K562 (cell line): ENCODE results near the gene PLCB1. TPM values are rescaled to one million over a fixed set of nuclear protein-coding genes. Genes with fewer than 3 reads are reported as not detected.

Source experiments
- polyA plus RNA-seq, 8 experiments: library from polyadenylated mRNA; depleted of rRNA in 4 of 8; stranded (reverse) in 5 of 8; unstranded in 3 of 8; fragments of >200 nt; fragmentation: Nextera tagmentation in 2 of 8; fragmentation: Illumina TruSeq in 1 of 8; extraction: Ambion mirVana in 2 of 8; extraction: Trizol in 1 of 8; gene quantifications; 2 replicates each; pipeline versions ENCODE4 v1.2.1 to v1.2.3, GENCODE V29; 2011 to 2014; ENCODE audit warnings: inconsistent platforms in 1 of 8, missing spikeins in 1 of 8
- small RNA-seq: library from RNA; depleted of rRNA; stranded (forward); fragments of <200 nt; gene quantifications from one replicate; pipeline ENCODE3, GENCODE V24; 2014
- total RNA-seq, 7 experiments: library from RNA; depleted of rRNA in 6 of 7; stranded (reverse); fragments of >200 nt in 6 of 7; fragmentation: Illumina TruSeq in 2 of 7; extraction: Trizol in 2 of 7; gene quantifications; 2 replicates each; pipeline versions ENCODE4 v1.2.1 to v1.2.3, GENCODE V29; 2011 to 2021; ENCODE audit warnings: low replicate concordance in 1 of 7

The PLCB1 gene
- total and polyA plus RNA-seq, 9 of the 15 experiments (the other 6 are each of a cell fraction or from before 2014, with no cell fraction given), result 0.34 to 3.1 (median 1.3) TPM

Small RNAs within 50 kb of the gene (small RNA-seq; reads per million reads assigned to genes)
- not detected for gene AL445567.1
- not detected for gene RNU105B

Other genes with a start within 250 kb of the PLCB1 start
- gene HAO1, start 191.8 kb upstream of the PLCB1 start, total RNA-seq (2014; rRNA removed), result not detected in 2 replicates
- gene HAO1, start 191.8 kb upstream of the PLCB1 start, total RNA-seq (2014; rRNA removed; fragmentation: Illumina TruSeq; extraction: Trizol), result not detected in 2 replicates
- gene HAO1, start 191.8 kb upstream of the PLCB1 start, total RNA-seq (2015; rRNA removed; fragmentation: Illumina TruSeq; extraction: Trizol), result not detected in 2 replicates
- not detected in 2 replicates for gene HAO1, start 191.8 kb upstream of the PLCB1 start, total RNA-seq (2021)
- not detected in 2 replicates for gene HAO1, start 191.8 kb upstream of the PLCB1 start, polyA plus RNA-seq (2011; rRNA removed)
- not detected in 2 replicates for gene HAO1, start 191.8 kb upstream of the PLCB1 start, polyA plus RNA-seq (2014; fragmentation: Illumina TruSeq; extraction: Trizol)
- not detected for gene HAO1, start 191.8 kb upstream of the PLCB1 start, polyA plus RNA-seq (2014; fragmentation: Nextera tagmentation; extraction: Ambion mirVana)
- gene HAO1, start 191.8 kb upstream of the PLCB1 start, polyA plus RNA-seq (2014; rRNA removed), result not detected in 2 replicates
- 9.9 and 12.1 TPM in 2 replicates for gene TMX4, start 112.5 kb upstream of the PLCB1 start, total RNA-seq (2014; rRNA removed)
- gene TMX4, start 112.5 kb upstream of the PLCB1 start, total RNA-seq (2014; rRNA removed; fragmentation: Illumina TruSeq; extraction: Trizol), result 13.9 and 16.1 TPM in 2 replicates
- 13.6 and 14.9 TPM in 2 replicates for gene TMX4, start 112.5 kb upstream of the PLCB1 start, total RNA-seq (2015; rRNA removed; fragmentation: Illumina TruSeq; extraction: Trizol)
- 19.3 and 22.3 TPM in 2 replicates for gene TMX4, start 112.5 kb upstream of the PLCB1 start, total RNA-seq (2021)
- 8.8 and 10.8 TPM in 2 replicates for gene TMX4, start 112.5 kb upstream of the PLCB1 start, polyA plus RNA-seq (2011; rRNA removed)
- gene TMX4, start 112.5 kb upstream of the PLCB1 start, polyA plus RNA-seq (2014; fragmentation: Illumina TruSeq; extraction: Trizol), result 11.8 and 12.4 TPM in 2 replicates
- gene TMX4, start 112.5 kb upstream of the PLCB1 start, polyA plus RNA-seq (2014; fragmentation: Nextera tagmentation; extraction: Ambion mirVana), result 1 to 10 TPM; 4.4 to 4.9 TPM
- gene TMX4, start 112.5 kb upstream of the PLCB1 start, polyA plus RNA-seq (2014; rRNA removed), result 8.5 and 9.1 TPM in 2 replicates